Measurements from ENCODE around the gene ELFN2. TPM values are rescaled to one million over a fixed set of nuclear protein-coding genes. Genes with fewer than 3 reads are reported as not detected.

ELFN2 gene
- total RNA-seq, 1 experiment from 2014 or later = 4.0 TPM

- H3K4me3 Mint-ChIP-seq (ENCODE audit: unreplicated experiment) = no peak overlapping the region
- H3K9me3 Mint-ChIP-seq (ENCODE audit: unreplicated experiment) = no peaks in the 10 kb centered on the region
- CTCF ChIA-PET = no interaction called here
These were observed 99.3 kb downstream of the ELFN2 start for GRCh38 chr22:37328017-37328416.

DNA sequence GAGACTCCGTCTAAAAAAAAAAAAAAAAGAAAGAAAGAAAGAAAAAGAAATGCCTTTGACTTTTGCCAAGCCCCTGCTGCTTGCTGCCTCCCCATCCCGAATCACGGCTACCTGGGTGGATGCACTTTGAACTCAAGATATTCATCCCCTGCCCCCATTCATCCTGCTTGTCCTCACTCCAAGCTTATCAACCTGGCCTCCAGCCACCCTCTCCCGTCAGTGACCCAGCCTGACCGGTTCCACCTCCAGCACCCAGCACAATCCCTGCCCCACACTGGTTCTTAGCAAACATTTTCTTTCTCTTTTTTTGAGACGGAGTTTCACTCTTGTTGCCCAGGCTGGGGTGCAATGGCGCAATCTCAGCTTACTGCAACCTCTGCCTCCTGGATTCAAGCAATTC lies 100.6 kb downstream of the ELFN2 start:
- no peaks in the 10 kb centered on the region for H3K27me3 Mint-ChIP-seq (ENCODE audit: insufficient read depth, unreplicated experiment)
- peaks cover 13% of the 10 kb centered on the region for H3K36me3 Mint-ChIP-seq (ENCODE audit: insufficient read depth, unreplicated experiment)
- no peak overlapping the region for H3K4me3 ChIP-seq (ENCODE audit: low read depth, low read length)
- BruUV-seq (replicated peaks) = no TSS peak
- peak overlapping the region; percentile 70 for H3K4me3 Mint-ChIP-seq (ENCODE audit: unreplicated experiment)
- no peaks in the 10 kb centered on the region for H3K27me3 ChIP-seq (replicated peaks; ENCODE audit: control insufficient read depth, insufficient read depth, low read length)
- intact Hi-C loops (cut with micrococcal nuclease; ENCODE audit: unreplicated experiment) = no loop called here
- H3K4me1 ChIP-seq = peaks cover 80% of the 10 kb centered on the region
- ChIA-PET POLR2A (interaction anchor here (0.5 kb wide), 1 partner anchor 130 kb away, joined by 3 read pairs; no protein-coding TSS in a partner anchor), CTCF (interaction anchor here (0.6 to 1.0 kb wide), 4 partner anchors 10 to 331 kb away, joined by 3 to 4 read pairs (median 3); no protein-coding TSS in a partner anchor)
- no peaks in the 10 kb centered on the region for H3K9me3 Mint-ChIP-seq (ENCODE audit: unreplicated experiment)
- H3K9me3 ChIP-seq = no peaks in the 10 kb centered on the region
- H3K4me1 Mint-ChIP-seq (ENCODE audit: low read depth, unreplicated experiment) = peaks cover 65% of the 10 kb centered on the region
- peak; percentile 89 to 93 for DNase-seq
- no peaks in the 10 kb centered on the region for H3K36me3 ChIP-seq (ENCODE audit: control insufficient read depth, insufficient read depth, low read length)
- H3K27ac Mint-ChIP-seq (ENCODE audit: unreplicated experiment) = peak overlapping the region; percentile 94
- no peak for TF ChIP-seq CTCF (IDR thresholded peaks at IDR 0.05; ENCODE audit: insufficient read depth in 1 of 2, low read depth in 1 of 2, low read length in 1 of 2, severe bottlenecking in 1 of 2, unreplicated experiment in 1 of 2)

More at GRCh38 chr22:37328017-37328416, 99.3 kb downstream of the ELFN2 start:
- H3K4me1 Mint-ChIP-seq (ENCODE audit: low read depth, unreplicated experiment) = peaks cover 68% of the 10 kb centered on the region
- H3K27ac Mint-ChIP-seq (ENCODE audit: unreplicated experiment) = peak overlapping the region; percentile 94
- intact Hi-C loops (cut with micrococcal nuclease; ENCODE audit: unreplicated experiment) = no loop called here
- BruUV-seq (replicated peaks) = no TSS peak
- Histone ChIP-seq H3K9me3 (no peaks in the 10 kb centered on the region), H3K27me3 (replicated peaks; ENCODE audit: control insufficient read depth, insufficient read depth, low read length) (no peaks in the 10 kb centered on the region), H3K4me3 (ENCODE audit: low read depth, low read length) (no peak overlapping the region), H3K4me1 (peaks cover 67% of the 10 kb centered on the region), H3K36me3 (ENCODE audit: control insufficient read depth, insufficient read depth, low read length) (no peaks in the 10 kb centered on the region)
- H3K36me3 Mint-ChIP-seq (ENCODE audit: insufficient read depth, unreplicated experiment) = peaks cover 13% of the 10 kb centered on the region
- POLR2A ChIA-PET = no interaction called here
- H3K27me3 Mint-ChIP-seq (ENCODE audit: insufficient read depth, unreplicated experiment) = no peaks in the 10 kb centered on the region
- no peak for TF ChIP-seq CTCF (IDR thresholded peaks at IDR 0.05; ENCODE audit: insufficient read depth in 1 of 2, low read depth in 1 of 2, low read length in 1 of 2, severe bottlenecking in 1 of 2, unreplicated experiment in 1 of 2)
- no peak for DNase-seq

DNA sequence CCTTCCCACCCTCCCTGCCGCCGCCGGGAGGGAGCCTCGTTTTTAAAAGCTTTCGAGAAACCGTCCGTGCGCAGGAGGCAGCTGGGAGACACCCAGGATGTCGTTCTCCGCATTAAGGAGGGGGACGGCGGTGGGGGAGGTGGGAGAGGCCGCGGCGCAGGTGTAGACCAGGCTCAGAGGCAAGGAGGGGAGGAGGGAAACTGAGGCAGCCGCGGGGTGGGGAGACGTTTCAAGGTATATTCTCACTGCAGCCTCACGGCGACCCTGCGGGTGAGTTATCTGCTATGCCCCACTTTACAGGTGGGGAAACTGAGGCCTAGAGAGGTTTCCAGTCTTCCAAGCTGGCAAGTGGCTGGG lies 102.3 kb downstream of the ELFN2 start:
- no peaks in the 10 kb centered on the region for H3K27me3 ChIP-seq (replicated peaks; ENCODE audit: control insufficient read depth, insufficient read depth, low read length)
- no peaks in the 10 kb centered on the region for H3K36me3 ChIP-seq (ENCODE audit: control insufficient read depth, insufficient read depth, low read length)
- Mint-ChIP-seq H3K27me3 (ENCODE audit: insufficient read depth, unreplicated experiment) (no peaks in the 10 kb centered on the region), H3K27ac (ENCODE audit: unreplicated experiment) (no peak overlapping the region), H3K36me3 (ENCODE audit: insufficient read depth, unreplicated experiment) (peaks cover 8% of the 10 kb centered on the region), H3K4me3 (ENCODE audit: unreplicated experiment) (no peak overlapping the region), H3K9me3 (ENCODE audit: unreplicated experiment) (no peaks in the 10 kb centered on the region), H3K4me1 (ENCODE audit: low read depth, unreplicated experiment) (peaks cover 69% of the 10 kb centered on the region)
- CTCF ChIA-PET = interaction anchor here (0.9 kb wide), 1 partner anchor 9 kb away, joined by 3 read pairs; no protein-coding TSS in a partner anchor
- DNase-seq = no peak
- H3K4me3 ChIP-seq (ENCODE audit: low read depth, low read length) = no peak overlapping the region
- POLR2A ChIA-PET = no interaction called here
- peaks cover 94% of the 10 kb centered on the region for H3K4me1 ChIP-seq
- no peak for TF ChIP-seq CTCF (IDR thresholded peaks at IDR 0.05; ENCODE audit: insufficient read depth in 1 of 2, low read depth in 1 of 2, low read length in 1 of 2, severe bottlenecking in 1 of 2, unreplicated experiment in 1 of 2)
- no TSS peak for BruUV-seq (replicated peaks)
- no peaks in the 10 kb centered on the region for H3K9me3 ChIP-seq
- intact Hi-C loops (cut with micrococcal nuclease; ENCODE audit: unreplicated experiment) = no loop called here

Data from Caco-2 (cell line).